Activated T-cell treated with anti-CD3 and anti-CD28 coated beads for 48 hours (primary cell): ENCODE measurements around the gene IFNGR1.

Source experiments
- DNase-seq: peaks from one replicate; pipeline ENCODE4 v3.0.0-alpha.2; 2020; ENCODE audit warnings: low read depth

IFNGR1 gene

DNA sequence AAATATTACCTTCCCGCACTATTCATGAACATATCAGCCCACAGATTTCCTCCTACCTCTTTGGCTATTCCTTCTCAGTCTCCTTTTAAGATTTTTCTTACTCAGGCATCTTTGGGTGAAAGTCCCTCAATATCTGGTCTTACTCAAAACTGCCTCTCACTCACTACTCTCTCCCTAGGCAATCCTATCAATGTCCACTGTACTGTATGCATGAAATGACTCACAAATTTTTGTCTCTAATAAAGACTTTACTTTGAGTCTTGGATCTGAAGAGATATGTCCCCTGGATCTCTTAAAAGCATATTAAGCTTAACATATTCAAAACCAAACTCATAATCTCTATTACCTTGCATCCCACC, 70.2 kb downstream of the IFNGR1 start:
- no peak for DNase-seq

DNA sequence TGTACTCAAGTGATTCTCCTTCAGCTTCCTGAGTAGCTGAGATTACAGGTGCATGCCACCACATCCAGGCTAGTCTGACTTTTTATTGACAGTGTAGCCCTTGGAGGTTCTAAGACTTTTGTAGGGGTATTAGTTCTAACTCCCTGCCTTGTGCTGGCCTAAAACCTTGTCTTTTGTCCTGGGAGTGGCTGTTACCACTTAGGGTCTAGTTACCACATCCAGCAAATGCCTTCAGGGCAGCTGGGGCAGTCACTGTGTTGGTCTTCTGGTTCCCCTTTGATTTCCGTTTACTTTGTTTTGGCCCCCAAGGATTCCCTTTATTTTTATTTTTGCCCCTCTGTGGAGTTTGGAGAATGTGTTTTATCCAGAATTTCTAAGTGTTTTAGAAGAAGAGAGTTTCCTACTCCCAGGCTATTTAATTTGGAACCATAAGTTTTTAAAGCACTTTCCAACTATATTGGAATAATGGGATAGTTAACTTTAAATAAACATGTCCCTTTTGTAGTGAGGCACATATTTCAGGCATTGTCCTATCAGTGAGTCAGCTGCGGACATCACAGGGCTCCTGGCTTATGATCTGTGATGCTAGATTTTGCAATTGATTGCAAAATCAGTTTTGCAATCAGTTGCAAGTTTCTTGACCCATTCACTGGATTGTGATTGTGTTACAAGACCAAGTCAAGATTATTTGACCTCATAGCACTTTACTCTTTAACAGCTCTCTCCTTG, 70.7 kb downstream of the IFNGR1 start:
- no peak for DNase-seq
